Measurements from ENCODE around the gene CCL13. TPM values are rescaled to one million over a fixed set of nuclear protein-coding genes. Genes with fewer than 3 reads are reported as not detected.

Gene CCL13
- polyA plus RNA-seq, 1 experiment: 0.22 TPM

DNA sequence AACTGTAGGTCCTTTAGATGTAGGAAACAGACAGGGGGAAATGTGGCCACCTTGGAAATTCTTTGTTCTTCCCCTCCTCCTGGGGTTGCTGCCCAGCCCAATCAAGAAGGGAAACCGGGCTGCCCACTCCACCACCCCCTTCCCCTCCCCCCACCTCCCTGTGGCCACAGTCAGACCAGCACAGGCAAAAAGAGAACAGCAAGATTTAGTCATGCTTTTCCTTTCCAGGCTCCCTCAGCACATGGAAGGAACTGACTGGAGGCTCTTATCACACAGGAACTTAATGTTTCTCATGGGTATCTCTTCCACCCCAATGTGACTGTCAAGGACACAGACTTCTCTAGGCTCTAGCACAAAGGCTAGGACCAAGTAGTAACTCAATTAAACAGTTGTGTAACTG, 9.7 kb downstream of the CCL13 start:
- TF ChIP-seq, protein P1, sequence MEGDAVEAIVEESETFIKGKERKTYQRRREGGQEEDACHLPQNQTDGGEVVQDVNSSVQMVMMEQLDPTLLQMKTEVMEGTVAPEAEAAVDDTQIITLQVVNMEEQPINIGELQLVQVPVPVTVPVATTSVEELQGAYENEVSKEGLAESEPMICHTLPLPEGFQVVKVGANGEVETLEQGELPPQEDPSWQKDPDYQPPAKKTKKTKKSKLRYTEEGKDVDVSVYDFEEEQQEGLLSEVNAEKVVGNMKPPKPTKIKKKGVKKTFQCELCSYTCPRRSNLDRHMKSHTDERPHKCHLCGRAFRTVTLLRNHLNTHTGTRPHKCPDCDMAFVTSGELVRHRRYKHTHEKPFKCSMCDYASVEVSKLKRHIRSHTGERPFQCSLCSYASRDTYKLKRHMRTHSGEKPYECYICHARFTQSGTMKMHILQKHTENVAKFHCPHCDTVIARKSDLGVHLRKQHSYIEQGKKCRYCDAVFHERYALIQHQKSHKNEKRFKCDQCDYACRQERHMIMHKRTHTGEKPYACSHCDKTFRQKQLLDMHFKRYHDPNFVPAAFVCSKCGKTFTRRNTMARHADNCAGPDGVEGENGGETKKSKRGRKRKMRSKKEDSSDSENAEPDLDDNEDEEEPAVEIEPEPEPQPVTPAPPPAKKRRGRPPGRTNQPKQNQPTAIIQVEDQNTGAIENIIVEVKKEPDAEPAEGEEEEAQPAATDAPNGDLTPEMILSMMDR (IDR thresholded peaks at IDR 0.05; ENCODE audit: insufficient read depth, low read depth, low read length): no peak
- CTCF ChIA-PET: interaction anchor here (2.5 kb wide), 1 partner anchor 195 kb away, joined by 5 read pairs; no protein-coding TSS in a partner anchor
- no peak overlapping the region for H3K4me3 ChIP-seq (ENCODE audit: low read depth, low read length)
- H3K36me3 ChIP-seq (ENCODE audit: control insufficient read depth, insufficient read depth, low read length): no peaks in the 10 kb centered on the region
- POLR2A ChIA-PET: no interaction called here
- peaks cover 4% of the 10 kb centered on the region; the same call in 1 of the 2 replicates for H3K27me3 ChIP-seq (ENCODE audit: control insufficient read depth, insufficient read depth, low read length)
- DNase-seq (ENCODE audit: low read depth): no peak

DNA sequence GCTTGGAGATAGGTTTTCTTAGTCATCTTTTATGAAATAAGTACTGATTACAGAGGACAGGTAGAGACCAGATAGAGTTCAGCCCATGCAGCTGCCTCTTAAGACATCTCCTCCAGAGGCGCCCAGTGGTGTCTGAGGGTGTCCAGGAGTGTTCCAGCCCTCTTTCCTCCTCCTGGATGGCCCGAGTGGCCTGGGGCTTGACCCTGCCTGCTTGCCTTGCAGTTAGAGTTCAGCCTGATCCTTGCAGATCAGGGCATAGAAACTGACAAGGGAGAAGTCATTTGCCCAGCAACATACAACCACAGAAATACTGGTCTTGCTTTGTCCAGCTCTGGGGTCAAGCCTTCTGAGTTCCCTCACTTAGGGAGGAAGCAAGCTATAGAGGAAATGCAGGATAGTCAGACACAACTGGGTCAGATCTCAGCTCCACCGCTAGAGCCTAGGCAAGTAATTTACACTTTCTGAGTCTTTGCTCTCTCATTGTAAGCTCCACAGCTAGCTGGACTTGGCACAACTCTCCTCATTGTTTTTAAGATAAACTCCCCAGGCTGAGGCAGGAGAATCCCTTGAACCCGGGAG, 10.3 kb downstream of the CCL13 start:
- ChIA-PET CTCF (interaction anchor here (0.6 to 1.9 kb wide), 4 partner anchors 118 to 200 kb away, joined by 3 to 9 read pairs (median 4); no protein-coding TSS in a partner anchor), POLR2A (no interaction called here)
- TF ChIP-seq, protein P1 (IDR thresholded peaks at IDR 0.05; ENCODE audit: insufficient read depth, low read depth, low read length): no peak
- peaks cover 4% of the 10 kb centered on the region; the same call in 1 of the 2 replicates for H3K27me3 ChIP-seq (ENCODE audit: control insufficient read depth, insufficient read depth, low read length)
- no peak overlapping the region for H3K4me3 ChIP-seq (ENCODE audit: low read depth, low read length)
- DNase-seq (ENCODE audit: low read depth): no peak
- H3K36me3 ChIP-seq (ENCODE audit: control insufficient read depth, insufficient read depth, low read length): no peaks in the 10 kb centered on the region

- ChIA-PET CTCF (interaction anchor here (0.6 to 3.1 kb wide), 8 partner anchors 12 to 201 kb away, joined by 3 to 11 read pairs (median 4); partner anchors contain the start of gene CCL13), POLR2A (no interaction called here)
- Histone ChIP-seq H3K4me3 (ENCODE audit: low read depth, low read length) (no peak overlapping the region), H3K36me3 (ENCODE audit: control insufficient read depth, insufficient read depth, low read length) (no peaks in the 10 kb centered on the region), H3K27me3 (ENCODE audit: control insufficient read depth, insufficient read depth, low read length) (peaks cover 4% of the 10 kb centered on the region; the same call in 1 of the 2 replicates)
- no peak for DNase-seq (ENCODE audit: low read depth)
- TF ChIP-seq, protein P1 (IDR thresholded peaks at IDR 0.05; ENCODE audit: insufficient read depth, low read depth, low read length): no peak
These were observed 11.4 kb downstream of the CCL13 start for GRCh38 chr17:34367486-34368195.

GRCh38 chr17:34368196-34368945, 12.1 kb downstream of the CCL13 start:
- H3K27me3 ChIP-seq (ENCODE audit: control insufficient read depth, insufficient read depth, low read length): peaks cover 4% of the 10 kb centered on the region; the same call in 1 of the 2 replicates
- no peak for DNase-seq (ENCODE audit: low read depth)
- CTCF ChIA-PET: interaction anchor here (0.5 to 3.1 kb wide), 5 partner anchors 166 to 202 kb away, joined by 3 to 11 read pairs (median 6); no protein-coding TSS in a partner anchor
- H3K36me3 ChIP-seq (ENCODE audit: control insufficient read depth, insufficient read depth, low read length): no peaks in the 10 kb centered on the region
- TF ChIP-seq, protein P1 (IDR thresholded peaks at IDR 0.05; ENCODE audit: insufficient read depth, low read depth, low read length): no peak
- POLR2A ChIA-PET: no interaction called here
- no peak overlapping the region for H3K4me3 ChIP-seq (ENCODE audit: low read depth, low read length)
